GM06990 (cell line): Measurements from ENCODE around the gene NR1H4.

Source experiments
- DNase-seq: peaks from one replicate; pipeline ENCODE4 v3.0.0-alpha.2; 2011; ENCODE audit not compliant: insufficient read length; ENCODE audit errors: extremely low read depth
- H3K27me3 ChIP-seq: replicated peaks from 2 replicates; pipeline ENCODE4 v1.6.0; 2011; ENCODE audit warnings: low read length; ENCODE audit not compliant: control insufficient read depth, insufficient read depth
- H3K36me3 ChIP-seq: 2 replicates; pipeline ENCODE4 v1.5.1; 2011; ENCODE audit warnings: low read length; ENCODE audit not compliant: control insufficient read depth, insufficient read depth
- H3K4me3 ChIP-seq: replicated peaks from 2 replicates; pipeline ENCODE4 v1.5.1; 2011; ENCODE audit warnings: low read depth, mild to moderate bottlenecking, control low read depth, low read length
- TF ChIP-seq, protein P1 (sequence below): IDR thresholded peaks from 2 replicates; pipeline ENCODE4 v1.5.1; 2011; ENCODE audit warnings: low read length, control low read depth, mild to moderate bottlenecking, inconsistent platforms; ENCODE audit not compliant: insufficient read depth, poor library complexity, severe bottlenecking

Gene NR1H4

GRCh38 chr12:100564905-100565467, 91.3 kb downstream of the NR1H4 start:
- no peak overlapping the region for H3K4me3 ChIP-seq
- no peaks in the 10 kb centered on the region for H3K36me3 ChIP-seq
- TF ChIP-seq, protein P1, sequence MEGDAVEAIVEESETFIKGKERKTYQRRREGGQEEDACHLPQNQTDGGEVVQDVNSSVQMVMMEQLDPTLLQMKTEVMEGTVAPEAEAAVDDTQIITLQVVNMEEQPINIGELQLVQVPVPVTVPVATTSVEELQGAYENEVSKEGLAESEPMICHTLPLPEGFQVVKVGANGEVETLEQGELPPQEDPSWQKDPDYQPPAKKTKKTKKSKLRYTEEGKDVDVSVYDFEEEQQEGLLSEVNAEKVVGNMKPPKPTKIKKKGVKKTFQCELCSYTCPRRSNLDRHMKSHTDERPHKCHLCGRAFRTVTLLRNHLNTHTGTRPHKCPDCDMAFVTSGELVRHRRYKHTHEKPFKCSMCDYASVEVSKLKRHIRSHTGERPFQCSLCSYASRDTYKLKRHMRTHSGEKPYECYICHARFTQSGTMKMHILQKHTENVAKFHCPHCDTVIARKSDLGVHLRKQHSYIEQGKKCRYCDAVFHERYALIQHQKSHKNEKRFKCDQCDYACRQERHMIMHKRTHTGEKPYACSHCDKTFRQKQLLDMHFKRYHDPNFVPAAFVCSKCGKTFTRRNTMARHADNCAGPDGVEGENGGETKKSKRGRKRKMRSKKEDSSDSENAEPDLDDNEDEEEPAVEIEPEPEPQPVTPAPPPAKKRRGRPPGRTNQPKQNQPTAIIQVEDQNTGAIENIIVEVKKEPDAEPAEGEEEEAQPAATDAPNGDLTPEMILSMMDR: no peak
- no peak for DNase-seq
- no peaks in the 10 kb centered on the region for H3K27me3 ChIP-seq

DNA sequence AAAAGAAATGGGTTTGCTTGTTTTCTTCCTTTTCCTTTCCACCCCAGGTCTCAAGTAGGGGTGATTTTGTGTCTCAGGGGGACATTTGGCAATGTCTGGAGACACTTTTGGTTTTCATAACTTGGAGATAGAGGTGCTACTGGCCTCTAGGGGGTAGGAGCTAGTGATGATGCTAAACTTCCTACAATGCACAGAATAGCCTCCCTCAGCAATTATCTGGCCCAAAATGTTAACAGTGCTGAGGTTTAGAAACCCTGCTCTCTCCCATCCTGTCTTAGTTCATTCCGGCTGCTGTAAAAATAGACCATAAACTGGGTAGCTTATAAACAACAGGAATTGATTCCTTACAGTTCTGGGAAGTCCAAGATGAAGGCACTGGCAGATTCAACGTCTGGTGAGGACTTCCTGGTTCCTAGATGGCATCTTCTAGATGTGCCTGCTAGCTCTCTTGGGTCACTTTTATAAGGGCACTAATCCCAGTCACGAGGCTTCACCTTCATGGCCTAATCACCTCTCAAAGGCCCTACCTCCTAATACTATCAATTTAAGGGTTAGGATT, 92.4 kb downstream of the NR1H4 start:
- Histone ChIP-seq H3K27me3 (no peaks in the 10 kb centered on the region), H3K4me3 (no peak overlapping the region), H3K36me3 (no peaks in the 10 kb centered on the region)
- no peak for DNase-seq
- TF ChIP-seq, protein P1: no peak

- TF ChIP-seq, protein P1: no peak
- Histone ChIP-seq H3K27me3 (no peaks in the 10 kb centered on the region), H3K4me3 (no peak overlapping the region), H3K36me3 (no peaks in the 10 kb centered on the region)
- DNase-seq: peak; percentile 14
Measured at GRCh38 chr12:100566887-100567637, 93.4 kb downstream of the NR1H4 start.

DNA sequence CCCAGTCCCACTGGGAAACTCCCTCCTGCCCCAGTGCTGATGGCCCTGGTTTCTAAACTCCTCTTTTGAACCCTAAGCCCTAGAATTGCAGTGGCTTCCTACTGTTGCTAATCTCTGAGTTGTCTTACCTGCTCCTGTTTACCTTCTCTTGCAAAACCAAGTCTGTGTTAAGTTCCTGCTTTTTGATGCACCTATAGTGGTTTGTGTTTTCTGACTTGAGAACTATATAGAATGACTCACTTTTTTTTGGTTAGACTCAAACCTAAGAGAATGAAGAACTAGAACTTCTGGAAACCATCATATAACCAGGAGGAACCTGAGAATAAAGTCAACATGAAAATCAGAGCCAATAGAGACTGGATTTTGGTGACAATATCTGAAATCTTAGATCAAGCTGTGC, 94.3 kb downstream of the NR1H4 start:
- H3K4me3 ChIP-seq: no peak overlapping the region
- H3K27me3 ChIP-seq: no peaks in the 10 kb centered on the region
- H3K36me3 ChIP-seq: no peaks in the 10 kb centered on the region
- TF ChIP-seq, protein P1: no peak
- no peak for DNase-seq

GRCh38 chr12:100572184-100572583, 98.5 kb downstream of the NR1H4 start:
- Histone ChIP-seq H3K36me3 (no peaks in the 10 kb centered on the region), H3K27me3 (no peaks in the 10 kb centered on the region), H3K4me3 (no peak overlapping the region)
- TF ChIP-seq, protein P1: no peak
- DNase-seq: no peak
